Calu3 (cell line): ENCODE data around the gene RER1. TPM values are rescaled to one million over a fixed set of nuclear protein-coding genes. Genes with fewer than 3 reads are reported as not detected.

Source experiments
- BruUV-seq: library from RNA; stranded (reverse); fragments of 400-500 nt; replicated peaks from 2 replicates; lab custom pipeline; 2021; lab: Mats Ljungman, UMichigan
- CTCF ChIA-PET: fragments of 300-600 bp; sonication (Branson Sonifier 250); formaldehyde crosslinking; loops from one replicate; lab custom pipeline; 2022; ENCODE audit warnings: antibody characterized with exemption; lab: Charles Lee
- DNase-seq: peaks from one replicate; pipeline ENCODE4 v3.0.0; 2022
- H3K27ac Mint-ChIP-seq: one replicate; pipeline ENCODE4 v1.8.0; 2022; ENCODE audit warnings: mixed read lengths; ENCODE audit not compliant: unreplicated experiment
- H3K27me3 Mint-ChIP-seq: one replicate; pipeline ENCODE4 v1.8.0; 2022; ENCODE audit warnings: mixed read lengths; ENCODE audit not compliant: unreplicated experiment
- H3K36me3 Mint-ChIP-seq: one replicate; pipeline ENCODE4 v1.8.0; 2022; ENCODE audit warnings: mild to moderate bottlenecking, moderate library complexity, mixed read lengths; ENCODE audit not compliant: insufficient read depth, unreplicated experiment
- H3K4me1 Mint-ChIP-seq: one replicate; pipeline ENCODE4 v1.8.0; 2022; ENCODE audit warnings: mild to moderate bottlenecking, low read depth, mixed read lengths; ENCODE audit not compliant: unreplicated experiment
- H3K4me3 Mint-ChIP-seq: one replicate; pipeline ENCODE4 v1.8.0; 2022; ENCODE audit warnings: mild to moderate bottlenecking, low read depth, moderate library complexity, mixed read lengths; ENCODE audit not compliant: unreplicated experiment
- H3K9me3 Mint-ChIP-seq: one replicate; pipeline ENCODE4 v1.8.0; 2022; ENCODE audit warnings: low read depth, mixed read lengths; ENCODE audit not compliant: unreplicated experiment
- intact Hi-C: fragments of 100-400 bp; cut with micrococcal nuclease; formaldehyde crosslinking; loops from one replicate; pipeline ENCODE4 v1.10.0; 2022; ENCODE audit not compliant: unreplicated experiment
- total RNA-seq: library from RNA; stranded (reverse); gene quantifications from 2 replicates; pipeline ENCODE4 v1.2.3, GENCODE V29; 2022
- TF ChIP-seq, protein P1 (sequence below): fragments of 200-600 bp; IDR thresholded peaks from one replicate; pipeline ENCODE4 v1.8.0; 2022; ENCODE audit warnings: antibody characterized with exemption; ENCODE audit not compliant: unreplicated experiment

Gene RER1
- total RNA-seq, 1 experiment from 2014 or later, result 118 TPM

DNA sequence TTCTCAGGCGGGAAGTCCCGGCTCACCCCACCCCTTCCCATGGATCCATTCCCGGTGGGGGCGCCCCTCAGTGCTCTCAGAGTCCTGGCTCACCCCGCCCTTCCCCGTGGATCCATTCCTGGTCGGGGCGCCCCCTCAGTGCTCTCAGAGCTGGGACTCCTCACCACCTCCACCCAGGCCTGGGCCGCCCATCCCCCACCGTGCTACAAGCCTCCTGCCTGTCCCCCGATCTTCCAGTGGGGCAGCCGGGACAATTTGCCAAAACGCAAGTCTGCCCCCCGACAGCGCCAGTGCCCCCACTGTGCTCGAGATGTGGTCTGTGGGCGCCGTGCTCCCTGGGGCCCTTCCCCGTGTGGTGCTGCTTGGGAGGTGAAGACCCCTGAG lies 61.3 kb downstream of the RER1 start:
- intact Hi-C loops, result no loop called here
- Mint-ChIP-seq H3K9me3 (no peaks in the 10 kb centered on the region), H3K4me1 (no peaks in the 10 kb centered on the region), H3K27ac (no peak overlapping the region), H3K4me3 (no peak overlapping the region), H3K36me3 (peaks cover 5% of the 10 kb centered on the region), H3K27me3 (no peaks in the 10 kb centered on the region)
- BruUV-seq, result no TSS peak
- no peak for DNase-seq
- TF ChIP-seq, protein P1, sequence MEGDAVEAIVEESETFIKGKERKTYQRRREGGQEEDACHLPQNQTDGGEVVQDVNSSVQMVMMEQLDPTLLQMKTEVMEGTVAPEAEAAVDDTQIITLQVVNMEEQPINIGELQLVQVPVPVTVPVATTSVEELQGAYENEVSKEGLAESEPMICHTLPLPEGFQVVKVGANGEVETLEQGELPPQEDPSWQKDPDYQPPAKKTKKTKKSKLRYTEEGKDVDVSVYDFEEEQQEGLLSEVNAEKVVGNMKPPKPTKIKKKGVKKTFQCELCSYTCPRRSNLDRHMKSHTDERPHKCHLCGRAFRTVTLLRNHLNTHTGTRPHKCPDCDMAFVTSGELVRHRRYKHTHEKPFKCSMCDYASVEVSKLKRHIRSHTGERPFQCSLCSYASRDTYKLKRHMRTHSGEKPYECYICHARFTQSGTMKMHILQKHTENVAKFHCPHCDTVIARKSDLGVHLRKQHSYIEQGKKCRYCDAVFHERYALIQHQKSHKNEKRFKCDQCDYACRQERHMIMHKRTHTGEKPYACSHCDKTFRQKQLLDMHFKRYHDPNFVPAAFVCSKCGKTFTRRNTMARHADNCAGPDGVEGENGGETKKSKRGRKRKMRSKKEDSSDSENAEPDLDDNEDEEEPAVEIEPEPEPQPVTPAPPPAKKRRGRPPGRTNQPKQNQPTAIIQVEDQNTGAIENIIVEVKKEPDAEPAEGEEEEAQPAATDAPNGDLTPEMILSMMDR, result no peak
- CTCF ChIA-PET, result no interaction called here

DNA sequence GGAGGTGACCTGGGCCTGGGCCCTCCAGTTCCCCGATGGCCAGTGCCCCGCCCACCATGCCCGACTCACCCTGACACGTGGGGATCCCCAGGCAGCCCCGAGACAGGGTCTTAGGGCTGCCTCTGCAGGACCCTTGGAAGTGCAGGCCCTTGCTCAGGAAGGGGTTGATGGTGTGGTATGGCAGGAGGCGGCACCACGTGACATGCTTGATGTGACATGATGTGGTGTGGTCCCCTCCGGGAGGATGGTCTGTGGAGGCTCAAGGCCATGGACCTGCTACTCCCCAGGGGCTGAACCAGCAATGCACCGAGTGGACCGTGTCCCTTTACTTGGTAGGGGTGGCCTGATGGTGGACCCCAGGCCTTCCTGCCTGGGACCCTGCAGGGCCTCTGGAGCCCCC lies 62.6 kb downstream of the RER1 start:
- Mint-ChIP-seq H3K4me1 (no peaks in the 10 kb centered on the region), H3K27ac (no peak overlapping the region), H3K36me3 (peaks cover 5% of the 10 kb centered on the region), H3K27me3 (no peaks in the 10 kb centered on the region), H3K4me3 (no peak overlapping the region), H3K9me3 (no peaks in the 10 kb centered on the region)
- CTCF ChIA-PET, result interaction anchor here (0.6 kb wide), 1 partner anchor 8 kb away, joined by 6 read pairs; no protein-coding TSS in a partner anchor
- DNase-seq, result no peak
- BruUV-seq, result no TSS peak
- TF ChIP-seq, protein P1, result no peak
- intact Hi-C loops, result no loop called here

Other genes with a start within 250 kb of the RER1 start
- gene FAAP20, start 197.1 kb upstream of the RER1 start, total RNA-seq, result 36.3 and 42.9 TPM in 2 replicates
- 32.8 and 33.8 TPM in 2 replicates for gene SKI, start 163.5 kb upstream of the RER1 start, total RNA-seq
- gene MORN1, start 287 bp upstream of the RER1 start, total RNA-seq, result 23.2 and 25.9 TPM in 2 replicates
- 22.3 and 24.0 TPM in 2 replicates for gene PEX10, start 20.7 kb downstream of the RER1 start, total RNA-seq
- gene PLCH2, start 84.4 kb downstream of the RER1 start, total RNA-seq, result 3.1 and 4.1 TPM in 2 replicates
- 24.4 and 24.7 TPM in 2 replicates for gene PANK4, start 134.8 kb downstream of the RER1 start, total RNA-seq
- not detected in 2 replicates for gene HES5, start 138.4 kb downstream of the RER1 start, total RNA-seq
- 24.4 and 33.4 TPM in 2 replicates for gene TNFRSF14, start 164.5 kb downstream of the RER1 start, total RNA-seq
- gene PRXL2B, start 194.9 kb downstream of the RER1 start, total RNA-seq, result 31.0 and 51.5 TPM in 2 replicates
- 5.6 and 10.9 TPM in 2 replicates for gene MMEL1, start 241.2 kb downstream of the RER1 start, total RNA-seq